Epithelial cell of proximal tubule (primary cell): ENCODE measurements around the gene PPFIA1. TPM values are rescaled to one million over a fixed set of nuclear protein-coding genes. Genes with fewer than 3 reads are reported as not detected.
"Not testable (repeated sequence)": the region's sequence is repeated elsewhere in the genome, so short reads cannot be mapped to it uniquely, and the experiment has no call there.

Source experiments
- DNase-seq: peaks from one replicate; pipeline ENCODE4 v3.0.0-alpha.2; 2011; ENCODE audit warnings: low read depth
- H3K4me3 ChIP-seq: 2 replicates; pipeline ENCODE4 v1.5.1; 2011; ENCODE audit warnings: low read depth, mild to moderate bottlenecking, low read length
- total RNA-seq: library from RNA; depleted of rRNA; stranded (reverse); fragments of >200 nt; gene quantifications from 2 replicates; pipeline ENCODE4 v1.2.3, GENCODE V29; 2015
- TF ChIP-seq, protein P1 (sequence below): conservative IDR thresholded peaks from 2 replicates; pipeline ENCODE4 v1.5.1; 2012; ENCODE audit warnings: low read depth, mild to moderate bottlenecking, low read length

Gene PPFIA1
- total RNA-seq, 1 donor from 2014 or later: 18.0 TPM

DNA sequence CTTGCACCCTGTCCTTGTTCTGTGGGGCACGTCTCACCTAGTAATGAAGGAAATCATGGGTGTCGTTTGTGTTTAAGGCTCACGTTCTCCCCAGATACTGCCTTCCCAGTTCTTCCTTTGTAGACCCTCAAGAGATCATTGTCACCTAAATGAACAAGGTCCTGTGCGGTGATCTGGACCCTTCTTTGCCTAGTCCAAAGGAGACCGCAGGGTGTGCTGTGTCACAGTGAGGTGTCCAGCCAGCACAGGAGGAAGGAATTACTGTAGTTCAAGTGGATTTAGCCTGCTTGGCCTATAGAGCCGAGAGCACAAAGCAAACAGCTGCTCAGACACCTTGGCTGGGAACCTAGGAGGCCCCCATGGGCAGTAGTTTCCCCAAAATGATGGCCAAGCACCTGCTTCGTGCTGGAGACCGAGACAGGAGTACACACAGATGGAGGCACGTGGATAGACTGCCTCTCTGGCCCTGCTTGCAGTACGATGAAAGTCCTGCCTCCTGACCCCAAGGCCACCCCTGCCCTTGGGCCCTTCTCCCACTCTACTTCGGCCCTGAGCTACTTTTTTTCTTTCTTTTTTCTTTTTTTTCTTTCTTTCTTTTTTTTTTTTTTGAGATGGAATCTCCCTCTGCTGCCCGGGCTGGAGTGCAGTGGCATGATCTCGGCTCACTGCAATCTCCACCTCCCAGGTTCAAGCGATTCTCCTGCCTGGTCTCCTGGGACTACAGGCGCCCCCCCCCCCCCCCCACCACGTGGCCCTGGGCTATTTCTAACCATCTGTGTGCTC is 19.4 kb upstream of the PPFIA1 start:
- no peak for DNase-seq
- no peak overlapping the region for H3K4me3 ChIP-seq
- TF ChIP-seq, protein P1, sequence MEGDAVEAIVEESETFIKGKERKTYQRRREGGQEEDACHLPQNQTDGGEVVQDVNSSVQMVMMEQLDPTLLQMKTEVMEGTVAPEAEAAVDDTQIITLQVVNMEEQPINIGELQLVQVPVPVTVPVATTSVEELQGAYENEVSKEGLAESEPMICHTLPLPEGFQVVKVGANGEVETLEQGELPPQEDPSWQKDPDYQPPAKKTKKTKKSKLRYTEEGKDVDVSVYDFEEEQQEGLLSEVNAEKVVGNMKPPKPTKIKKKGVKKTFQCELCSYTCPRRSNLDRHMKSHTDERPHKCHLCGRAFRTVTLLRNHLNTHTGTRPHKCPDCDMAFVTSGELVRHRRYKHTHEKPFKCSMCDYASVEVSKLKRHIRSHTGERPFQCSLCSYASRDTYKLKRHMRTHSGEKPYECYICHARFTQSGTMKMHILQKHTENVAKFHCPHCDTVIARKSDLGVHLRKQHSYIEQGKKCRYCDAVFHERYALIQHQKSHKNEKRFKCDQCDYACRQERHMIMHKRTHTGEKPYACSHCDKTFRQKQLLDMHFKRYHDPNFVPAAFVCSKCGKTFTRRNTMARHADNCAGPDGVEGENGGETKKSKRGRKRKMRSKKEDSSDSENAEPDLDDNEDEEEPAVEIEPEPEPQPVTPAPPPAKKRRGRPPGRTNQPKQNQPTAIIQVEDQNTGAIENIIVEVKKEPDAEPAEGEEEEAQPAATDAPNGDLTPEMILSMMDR: no peak

DNA sequence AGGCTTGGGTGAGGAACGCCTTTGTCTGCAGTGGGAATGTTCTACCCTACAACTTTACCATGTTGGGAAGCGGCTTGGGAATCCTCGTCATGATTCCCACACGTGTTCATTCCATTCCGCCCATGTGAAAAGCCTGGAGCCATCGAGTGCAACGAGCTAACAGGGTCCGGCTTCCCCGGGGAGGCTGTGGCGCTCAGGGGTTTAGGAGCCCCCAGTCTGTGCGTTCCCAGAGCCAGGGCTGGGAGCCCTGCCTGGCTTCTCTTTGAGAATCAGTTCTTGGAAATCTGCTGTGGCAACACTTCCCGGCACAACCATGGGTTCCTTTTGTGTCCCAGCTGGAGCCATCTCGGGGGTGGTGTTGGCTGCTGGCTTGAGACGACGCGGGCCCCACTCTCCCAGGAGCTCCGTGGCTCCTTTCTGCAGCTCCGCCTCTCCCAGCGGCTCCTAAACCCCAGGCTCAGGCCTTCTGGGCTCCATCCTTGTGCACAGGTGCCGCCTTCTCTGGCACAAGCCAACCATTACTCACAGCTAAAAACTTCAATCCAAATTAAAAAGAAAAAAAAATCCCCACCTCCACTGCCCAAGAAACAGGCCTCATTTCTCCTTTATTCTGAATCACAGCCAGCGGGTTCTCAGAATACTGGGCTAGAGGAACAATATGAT is 18.7 kb upstream of the PPFIA1 start:
- DNase-seq: no peak
- TF ChIP-seq, protein P1: no peak
- H3K4me3 ChIP-seq: no peak overlapping the region

DNA sequence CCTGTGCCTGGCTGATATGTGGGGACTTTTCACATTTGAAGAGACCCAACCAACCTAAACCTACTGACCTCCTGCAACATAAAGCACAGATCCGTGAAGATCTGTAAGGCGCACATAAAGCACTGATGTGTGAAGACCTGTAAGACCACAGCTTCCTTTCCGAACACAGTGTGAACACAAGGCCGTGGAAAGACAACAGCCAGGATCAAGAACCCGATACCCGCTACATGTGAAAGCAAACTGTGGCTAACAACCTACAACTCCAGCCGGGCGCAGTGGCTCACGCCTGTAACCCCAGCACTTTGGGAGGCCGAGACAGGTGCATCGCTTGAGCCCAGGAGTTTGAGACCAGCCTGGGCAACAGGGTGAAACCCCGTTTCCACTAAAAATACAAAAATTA is 17.6 kb upstream of the PPFIA1 start:
- no peak for DNase-seq
- TF ChIP-seq, protein P1: no peak
- H3K4me3 ChIP-seq: no peak overlapping the region

DNA sequence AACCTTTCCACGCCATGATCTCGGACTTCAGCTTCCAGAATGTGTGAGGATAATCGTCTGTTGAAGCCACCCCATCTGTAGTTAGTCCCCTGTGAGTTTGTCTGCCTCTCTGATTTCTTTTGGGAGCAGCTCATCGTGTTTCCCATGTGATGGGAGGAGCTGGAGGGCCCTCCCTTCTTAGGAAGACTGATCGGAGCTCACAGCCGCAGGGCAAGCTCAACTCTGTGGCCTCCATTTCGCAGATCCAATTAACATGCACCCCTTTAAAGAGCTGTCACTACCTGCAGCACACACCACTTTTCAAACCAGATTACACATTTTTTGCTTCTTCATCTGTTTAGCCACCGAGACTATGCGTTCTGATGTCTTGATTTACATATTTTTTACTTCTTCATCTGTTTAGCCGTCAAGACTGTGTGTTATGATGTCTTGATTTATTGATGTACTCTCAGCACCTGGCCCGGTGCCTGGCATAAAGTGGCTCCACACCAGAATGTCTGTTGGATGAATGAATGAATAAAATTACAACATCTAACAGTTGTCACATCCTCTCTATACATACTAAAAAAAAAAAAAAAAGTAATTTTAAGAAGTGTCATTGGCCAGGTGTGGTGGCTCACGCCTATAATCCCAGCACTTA is 14.9 kb upstream of the PPFIA1 start:
- H3K4me3 ChIP-seq: no peak overlapping the region
- DNase-seq: no peak
- TF ChIP-seq, protein P1: no peak

DNA sequence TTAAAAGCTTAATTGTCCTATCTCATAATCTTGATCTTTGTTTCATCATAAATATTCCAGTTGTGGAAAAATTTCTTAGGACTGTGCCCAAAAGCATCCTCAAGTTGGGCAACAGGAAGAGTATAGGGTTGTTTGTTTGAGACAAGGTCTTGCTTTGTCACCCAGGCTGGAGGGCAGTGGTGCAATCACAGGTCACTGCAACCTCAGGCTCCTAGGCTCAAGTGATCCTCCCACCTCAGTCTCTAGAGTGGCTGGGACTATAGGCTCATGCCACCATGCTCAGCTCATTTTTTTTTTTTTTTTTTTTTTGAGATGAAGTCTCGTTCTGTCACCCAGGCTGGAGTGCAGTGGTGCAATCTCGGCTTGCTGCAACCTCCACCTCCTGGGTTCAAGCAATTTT is 11.4 kb upstream of the PPFIA1 start:
- H3K4me3 ChIP-seq, DNase-seq: not testable (repeated sequence)

DNA sequence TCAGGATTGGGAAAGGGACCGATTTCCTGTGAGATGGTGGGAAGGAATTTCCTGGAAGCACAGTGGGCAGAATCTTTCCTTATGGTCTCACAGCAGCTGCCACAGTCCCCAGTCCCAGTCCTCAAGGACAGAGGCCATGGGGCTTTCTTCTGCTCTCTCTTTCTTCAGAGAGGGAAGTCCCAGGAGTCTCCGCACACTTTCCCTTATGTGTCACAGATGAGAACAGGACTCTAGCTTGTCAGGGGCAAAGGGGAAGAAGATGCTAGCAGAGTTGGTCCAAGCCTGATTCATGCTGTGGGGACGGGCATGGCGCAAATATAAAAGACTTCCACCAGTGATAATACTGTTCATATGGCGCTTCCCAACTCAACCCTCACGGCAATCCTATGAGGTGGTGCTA is 7.5 kb upstream of the PPFIA1 start:
- TF ChIP-seq, protein P1: no peak
- DNase-seq: no peak
- no peak overlapping the region for H3K4me3 ChIP-seq

DNA sequence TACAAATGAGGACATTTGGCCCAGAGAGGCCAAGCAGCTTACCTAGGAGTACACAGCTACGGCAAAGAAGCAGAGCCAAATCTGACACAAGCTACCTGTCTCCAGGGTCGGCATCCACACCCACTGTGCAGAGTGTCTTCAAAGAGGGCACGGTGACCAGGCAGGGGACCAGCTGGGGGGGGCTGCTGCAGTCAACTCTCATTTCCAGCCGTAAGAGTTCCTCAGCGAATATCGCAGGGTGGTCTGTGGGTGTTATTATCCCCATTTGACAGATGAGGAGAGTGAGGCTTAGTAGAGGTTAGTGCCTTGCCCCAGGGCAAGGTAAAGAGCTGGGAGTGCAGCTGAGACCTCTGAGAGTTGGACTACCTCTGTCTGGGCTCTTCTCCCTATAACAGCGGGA is 7.1 kb upstream of the PPFIA1 start:
- TF ChIP-seq, protein P1: no peak
- no peak for DNase-seq
- no peak overlapping the region for H3K4me3 ChIP-seq
